Hypothalamus (tissue), 51 donors: Measurements from ENCODE around the gene POLR3B.

Experiments
- DNase-seq, 51 donors: peaks; one replicate each; lab custom pipeline; 2025; lab: John Stamatoyannopoulos, UW

Gene POLR3B

DNA sequence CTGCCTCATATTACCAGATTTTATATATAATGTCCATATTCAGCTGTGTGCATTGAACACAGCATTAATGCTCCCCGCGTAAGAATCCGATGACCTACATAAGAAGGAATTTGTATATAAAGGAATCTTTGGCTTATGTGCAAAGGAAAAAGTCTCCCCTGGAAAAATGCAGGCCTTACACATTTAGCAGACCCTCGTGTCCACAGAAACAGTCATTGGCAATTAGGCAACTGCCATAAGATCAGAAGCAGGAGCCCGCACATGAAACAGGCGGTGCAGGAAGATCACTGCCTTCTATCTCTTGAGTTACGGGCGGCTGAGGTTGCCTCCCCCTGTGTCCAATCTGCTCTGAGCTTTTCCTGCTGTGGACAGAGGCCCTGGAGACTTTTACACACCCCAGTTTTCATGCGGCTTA, 162.1 kb downstream of the POLR3B start:
- no peak for DNase-seq

- DNase-seq, result no peak
Measured at GRCh38 chr12:106521901-106522300, 164.4 kb downstream of the POLR3B start.

GRCh38 chr12:106522708-106523107, 165.2 kb downstream of the POLR3B start:
- no peak for DNase-seq

DNA sequence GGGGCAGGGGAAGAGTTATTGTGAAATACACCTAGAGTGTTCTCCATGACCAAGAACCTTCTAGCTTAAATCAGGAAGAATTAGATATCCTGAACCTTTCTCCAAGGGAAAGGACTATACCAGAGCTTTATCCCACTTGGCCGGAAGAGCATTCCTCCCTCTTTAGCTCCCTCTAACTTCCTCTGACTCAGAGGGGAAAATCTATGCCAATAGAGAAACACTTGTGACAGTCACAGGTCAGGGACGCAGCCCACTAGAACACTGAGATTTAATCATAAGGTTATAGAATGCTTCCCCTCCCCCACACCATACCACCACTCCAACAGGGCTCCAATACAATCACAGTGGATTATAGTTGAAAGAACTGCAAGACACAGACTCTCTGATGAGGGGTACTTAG, 169.8 kb downstream of the POLR3B start:
- DNase-seq, result no peak

DNA sequence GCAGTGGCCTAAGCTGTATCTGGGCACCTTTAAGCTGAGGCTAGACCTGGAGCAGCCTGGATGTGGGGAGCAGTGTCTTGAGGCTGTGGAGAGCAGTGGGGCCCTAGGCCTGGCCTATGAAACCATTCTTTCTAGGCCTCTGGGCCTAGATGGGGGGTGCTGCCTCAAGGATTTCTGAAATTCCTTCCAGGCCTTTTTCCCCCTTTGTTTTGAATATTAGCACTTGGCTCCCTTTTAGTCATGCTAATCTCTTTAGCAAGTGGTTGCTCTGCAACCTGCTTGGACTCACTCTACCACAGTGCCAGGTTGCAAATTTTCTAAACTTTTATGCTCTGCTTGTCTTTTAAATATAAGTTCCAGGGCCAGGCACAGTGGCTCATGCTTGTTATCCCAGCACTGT, 183.7 kb downstream of the POLR3B start:
- no peak for DNase-seq

DNA sequence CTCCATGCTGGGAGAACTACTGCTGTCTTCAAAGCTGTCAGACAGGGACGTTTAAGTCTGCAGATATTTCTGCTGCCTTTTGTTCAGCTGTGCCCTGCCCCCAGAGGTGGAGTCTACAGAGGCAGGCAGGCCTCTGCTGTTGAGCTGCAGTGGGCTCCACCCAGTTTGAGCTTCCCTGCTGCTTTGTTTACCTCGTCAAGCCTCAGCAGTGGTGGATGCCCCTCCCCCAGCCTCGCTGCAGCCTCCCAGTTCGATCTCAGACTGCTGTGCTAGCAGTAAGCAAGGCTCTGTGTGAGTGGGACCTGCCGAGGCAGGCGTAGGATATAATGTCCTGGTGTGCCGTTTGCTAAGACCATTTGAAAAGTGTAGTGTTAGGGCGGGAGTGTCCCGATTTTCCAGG, 193.9 kb downstream of the POLR3B start:
- no peak for DNase-seq

DNA sequence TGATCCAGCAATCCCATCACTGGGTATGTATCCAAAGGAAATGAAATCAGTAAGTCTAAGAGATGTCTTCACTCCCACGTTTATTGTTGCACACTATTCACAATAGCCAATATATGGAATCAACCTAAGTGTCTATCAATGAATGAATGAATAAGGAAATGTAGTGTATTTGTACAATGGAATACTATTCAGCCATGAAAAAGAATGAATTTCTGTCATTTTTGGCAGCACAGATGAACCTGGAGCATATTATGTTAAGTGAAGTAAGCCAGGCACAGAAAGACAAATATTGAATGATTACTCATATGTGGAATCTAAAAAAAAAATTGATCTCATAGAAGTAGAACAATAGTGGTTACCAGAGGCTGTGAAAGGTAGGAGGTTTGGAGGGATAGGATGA, 194.7 kb downstream of the POLR3B start:
- DNase-seq, result no peak
